T-helper 2 cell (primary cell): ENCODE results near the gene KCNK10.

Source experiments
- DNase-seq, 5 experiments: peaks; one replicate each; pipeline versions ENCODE4 v3.0.0 to v3.0.0-alpha.2; 2012 to 2022
- total RNA-seq, 2 donors: gene quantifications; one replicate each; lab custom pipeline; 2026; lab: John Stamatoyannopoulos, UW

The KCNK10 gene
- total RNA-seq: 0 reads per million in 2 donors

GRCh38 chr14:88323086-88323522 is at the start of gene KCNK10:
TSS of gene KCNK10 (minus strand) at chr14:88323269. CDS start at chr14:88322798, 471 bp downstream.
- peak in 1 of 5 experiments; percentile 12 for DNase-seq

GRCh38 chr14:88369496-88369895 is 46.4 kb upstream of the KCNK10 start:
- DNase-seq: no peak

- no peak for DNase-seq
Measured at GRCh38 chr14:88364710-88365413, 41.8 kb upstream of the KCNK10 start.

- no peak for DNase-seq
Measured at GRCh38 chr14:88363644-88364043, 40.6 kb upstream of the KCNK10 start.

GRCh38 chr14:88359500-88359899 is 36.4 kb upstream of the KCNK10 start:
- DNase-seq: no peak

- no peak for DNase-seq
Measured at GRCh38 chr14:88354358-88354757, 31.3 kb upstream of the KCNK10 start.

- no peak for DNase-seq
Measured at GRCh38 chr14:88352698-88353097, 29.6 kb upstream of the KCNK10 start.

- no peak for DNase-seq
Measured at GRCh38 chr14:88351966-88352691, 29.1 kb upstream of the KCNK10 start.

GRCh38 chr14:88348546-88348945 is 25.5 kb upstream of the KCNK10 start:
- no peak for DNase-seq

- DNase-seq: no peak
Measured at GRCh38 chr14:88346048-88346639, 23.1 kb upstream of the KCNK10 start.

- no peak for DNase-seq
Measured at GRCh38 chr14:88342980-88343379, 19.9 kb upstream of the KCNK10 start.

GRCh38 chr14:88340357-88340756 is 17.3 kb upstream of the KCNK10 start:
- no peak for DNase-seq

GRCh38 chr14:88333036-88333435 is 10.0 kb upstream of the KCNK10 start:
- no peak for DNase-seq

- no peak for DNase-seq
Measured at GRCh38 chr14:88327497-88327896, 4.4 kb upstream of the KCNK10 start.

GRCh38 chr14:88326352-88327103 is 3.5 kb upstream of the KCNK10 start:
- DNase-seq: no peak

- DNase-seq: no peak
Measured at GRCh38 chr14:88325883-88326282, 2.8 kb upstream of the KCNK10 start.

- DNase-seq: no peak
Measured at GRCh38 chr14:88324930-88325329, 1.9 kb upstream of the KCNK10 start.

- no peak for DNase-seq
Measured at GRCh38 chr14:88324491-88324890, 1.4 kb upstream of the KCNK10 start.

GRCh38 chr14:88323523-88324199 is 592 bp upstream of the KCNK10 start:
- DNase-seq: peak in 1 of 5 experiments; percentile 14

GRCh38 chr14:88322504-88323085 is 474 bp downstream of the KCNK10 start:
- DNase-seq: no peak

- no peak for DNase-seq
Measured at GRCh38 chr14:88321692-88322503, 1.2 kb downstream of the KCNK10 start.
